DLD1 (cell line): ENCODE results near the gene WDR81.
"Not testable (repeated sequence)": the region's sequence is repeated elsewhere in the genome, so short reads cannot be mapped to it uniquely, and the experiment has no call there.

Experiments
- in situ Hi-C: cut with HindIII; loops from 2 replicates; pipeline ENCODE4 v1.10.0; 2017; ENCODE audit warnings: low sequenced_read_pairs

Gene WDR81

GRCh38 chr17:1730326-1731193 is 6.1 kb downstream of the WDR81 start:
- in situ Hi-C loops: no loop called here

GRCh38 chr17:1731194-1731506 is 6.6 kb downstream of the WDR81 start:
- in situ Hi-C loops: no loop called here

- in situ Hi-C loops: no loop called here
These were observed 7.8 kb downstream of the WDR81 start for GRCh38 chr17:1732241-1732832.

GRCh38 chr17:1732833-1733321 is 8.4 kb downstream of the WDR81 start:
- in situ Hi-C loops: no loop called here

GRCh38 chr17:1733759-1734158 is 9.3 kb downstream of the WDR81 start:
- in situ Hi-C loops: no loop called here

- in situ Hi-C loops: no loop called here
These were observed 10.9 kb downstream of the WDR81 start for GRCh38 chr17:1735418-1735817.

GRCh38 chr17:1735834-1736347 is 11.4 kb downstream of the WDR81 start:
- in situ Hi-C loops: no loop called here

- in situ Hi-C loops: no loop called here
These were observed 12.1 kb downstream of the WDR81 start for GRCh38 chr17:1736348-1737281.

- in situ Hi-C loops: no loop called here
These were observed 13.2 kb downstream of the WDR81 start for GRCh38 chr17:1737531-1738291.

GRCh38 chr17:1741899-1742298 is 17.4 kb downstream of the WDR81 start:
- in situ Hi-C loops: not testable (repeated sequence)

GRCh38 chr17:1742371-1743087 is 18.0 kb downstream of the WDR81 start, which contains the start of gene SERPINF2:
Gene SERPINF2, plus strand, starts transcription at chr17:1742871. Its CDS starts 2,125 bp downstream, at chr17:1744996.
- in situ Hi-C loops: no loop called here

GRCh38 chr17:1743088-1743439 is 18.6 kb downstream of the WDR81 start:
- in situ Hi-C loops: no loop called here

- in situ Hi-C loops: no loop called here
These were observed 20.3 kb downstream of the WDR81 start for GRCh38 chr17:1744551-1745512.

GRCh38 chr17:1745513-1746020 is 21.1 kb downstream of the WDR81 start:
- in situ Hi-C loops: no loop called here

- in situ Hi-C loops: no loop called here
These were observed 22.6 kb downstream of the WDR81 start for GRCh38 chr17:1746975-1747543.

GRCh38 chr17:1750628-1751027 is 26.1 kb downstream of the WDR81 start:
- in situ Hi-C loops: no loop called here

GRCh38 chr17:1752425-1753262 is 28.1 kb downstream of the WDR81 start:
- in situ Hi-C loops: no loop called here
